ENCODE results near the gene KRTAP4-3.
"Not testable (repeated sequence)": the region's sequence is repeated elsewhere in the genome, so short reads cannot be mapped to it uniquely, and the experiment has no call there.

The KRTAP4-3 gene

GRCh38 chr17:41168121-41168520 lies at the start of gene KRTAP4-3:
TSS of gene KRTAP4-3 (minus strand) at chr17:41168221. CDS start at chr17:41168172, 49 bp downstream.
- DNase-seq, result no peak

- DNase-seq, result no peak
These were observed 47.7 kb upstream of the KRTAP4-3 start for GRCh38 chr17:41215681-41216080.

GRCh38 chr17:41212524-41213169 lies 44.6 kb upstream of the KRTAP4-3 start:
- DNase-seq, result no peak

- no peak for DNase-seq
These were observed 43.9 kb upstream of the KRTAP4-3 start for GRCh38 chr17:41211845-41212466.

- DNase-seq, result no peak
These were observed 31.5 kb upstream of the KRTAP4-3 start for GRCh38 chr17:41199421-41200078.

- no peak for DNase-seq
These were observed 28.0 kb upstream of the KRTAP4-3 start for GRCh38 chr17:41196068-41196467.

GRCh38 chr17:41190328-41190727 lies 22.3 kb upstream of the KRTAP4-3 start:
- no peak for DNase-seq

GRCh38 chr17:41189837-41190318 lies 21.9 kb upstream of the KRTAP4-3 start, which contains the start of gene KRTAP9-1:
TSS of gene KRTAP9-1 (plus strand) at chr17:41189887. CDS start at chr17:41189887, 0 bp downstream.
- DNase-seq, result not testable (repeated sequence)

GRCh38 chr17:41186872-41187271 lies 18.9 kb upstream of the KRTAP4-3 start:
- no peak for DNase-seq

- no peak for DNase-seq
These were observed 17.0 kb upstream of the KRTAP4-3 start for GRCh38 chr17:41185001-41185400.

- DNase-seq, result no peak
These were observed 16.5 kb upstream of the KRTAP4-3 start, which contains the start of gene KRTAP4-1 for GRCh38 chr17:41184480-41184961. TSS of gene KRTAP4-1 (minus strand) at chr17:41184911. CDS start at chr17:41184854, 57 bp downstream.

GRCh38 chr17:41178843-41179616 lies 11.0 kb upstream of the KRTAP4-3 start:
- no peak for DNase-seq

GRCh38 chr17:41178341-41178740 lies 10.3 kb upstream of the KRTAP4-3 start:
- no peak for DNase-seq

- DNase-seq, result no peak
These were observed 9.8 kb upstream of the KRTAP4-3 start, which contains the start of gene KRTAP4-2 for GRCh38 chr17:41177727-41178271. TSS of gene KRTAP4-2 (minus strand) at chr17:41178221. CDS start at chr17:41178164, 57 bp downstream.

- DNase-seq, result no peak
These were observed 8.8 kb upstream of the KRTAP4-3 start for GRCh38 chr17:41176744-41177387.

GRCh38 chr17:41171886-41172285 lies 3.9 kb upstream of the KRTAP4-3 start:
- DNase-seq, result no peak

- DNase-seq, result no peak
These were observed 460 bp downstream of the KRTAP4-3 start for GRCh38 chr17:41167561-41167960.

- no peak for DNase-seq
These were observed 4.2 kb downstream of the KRTAP4-3 start for GRCh38 chr17:41163828-41164227.

- DNase-seq, result no peak
These were observed 7.4 kb downstream of the KRTAP4-3 start, which contains the start of gene KRTAP4-4 for GRCh38 chr17:41160648-41161047. TSS of gene KRTAP4-4 (minus strand) at chr17:41160748. CDS start at chr17:41160691, 57 bp downstream.

- not testable (repeated sequence) for DNase-seq
These were observed 7.8 kb downstream of the KRTAP4-3 start for GRCh38 chr17:41160190-41160589.

- no peak for DNase-seq
These were observed 14.2 kb downstream of the KRTAP4-3 start for GRCh38 chr17:41153856-41154255.

GRCh38 chr17:41151525-41151924 lies 16.5 kb downstream of the KRTAP4-3 start:
- DNase-seq, result no peak

Measured in stimulated activated CD8-positive, alpha-beta memory T cell treated with anti-CD3 and anti-CD28 coated beads, Interleukin-4, amount 100 ng/mL, for 48 hours (primary cell).